Stimulated activated naive CD8-positive, alpha-beta T cell treated with anti-CD3 and anti-CD28 coated beads, Interleukin-15, amount 100 ng/mL, for 72 hours (primary cell): ENCODE results near the gene KDM2A.

Experiments
- ATAC-seq: fragments of 150-1000 bp; cut with Tn5 transposase; 2 replicates; pipeline ENCODE4 v1.10.0; 2021; ENCODE audit warnings: mild to moderate bottlenecking, moderate library complexity
- DNase-seq, 2 donors: peaks; one replicate each; pipeline ENCODE4 v3.0.0; 2021 to 2022
- H3K27ac Mint-ChIP-seq, 2 donors: one replicate each; pipeline ENCODE4 v1.8.0; 2022; ENCODE audit warnings: mild to moderate bottlenecking in 2 of 2, mixed read lengths in 2 of 2, moderate library complexity in 2 of 2
- H3K27me3 Mint-ChIP-seq: one replicate; pipeline ENCODE4 v1.8.0; 2022; ENCODE audit warnings: mixed read lengths
- H3K4me1 Mint-ChIP-seq: one replicate; pipeline ENCODE4 v1.8.0; 2022; ENCODE audit warnings: mild to moderate bottlenecking, mixed read lengths
- H3K4me3 Mint-ChIP-seq, 2 donors: one replicate each; pipeline ENCODE4 v1.8.0; 2022; ENCODE audit warnings: mild to moderate bottlenecking in 2 of 2, mixed read lengths in 2 of 2, moderate library complexity in 1 of 2
- H3K9me3 Mint-ChIP-seq, 2 donors: one replicate each; pipeline ENCODE4 v1.8.0; 2022; ENCODE audit warnings: mixed read lengths in 2 of 2

Gene KDM2A

DNA sequence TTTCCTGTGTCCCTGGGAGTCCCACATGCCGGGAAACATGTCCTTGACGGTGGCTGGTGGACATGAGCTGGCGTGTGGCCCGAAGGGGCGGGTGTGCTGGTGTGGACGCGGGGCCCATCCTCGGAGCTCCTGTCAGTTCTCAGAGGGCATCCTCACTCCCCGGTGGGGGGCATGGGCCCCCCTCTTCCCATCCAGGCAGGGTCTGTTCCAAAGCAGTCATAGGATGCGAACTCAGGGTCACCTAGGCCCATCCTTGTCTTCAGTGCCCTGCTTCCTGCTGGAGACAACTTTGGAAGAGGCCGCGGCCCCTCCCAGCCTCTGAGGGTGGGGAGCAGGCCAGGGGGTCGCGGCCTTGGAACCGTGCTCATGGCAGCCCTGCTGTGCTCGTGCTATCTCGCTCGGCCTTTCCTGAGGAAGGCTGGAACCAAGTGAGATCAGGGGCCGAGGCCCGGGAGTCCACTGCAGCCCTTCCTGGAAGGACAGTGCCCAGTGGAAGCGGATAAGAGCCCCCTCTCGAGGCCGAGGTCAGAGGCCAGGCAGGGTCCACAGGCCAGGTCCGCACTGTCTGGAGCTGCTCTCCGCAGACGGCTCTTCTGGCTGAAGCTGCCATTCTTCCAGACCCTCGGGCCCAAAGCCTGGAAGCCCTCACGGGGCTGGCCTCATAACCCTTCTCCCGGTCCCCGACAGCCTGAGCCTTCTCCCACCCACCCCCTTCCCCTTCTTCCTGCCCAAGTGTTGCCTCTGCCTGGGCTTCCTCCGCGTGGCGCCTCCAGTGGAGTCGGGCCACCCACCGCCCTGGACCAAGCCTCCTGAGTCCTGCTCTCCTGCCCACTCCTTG lies 155.9 kb downstream of the KDM2A start:
- ATAC-seq (no peak), DNase-seq (no peak)
- Mint-ChIP-seq H3K27ac (peak overlapping the region; percentile 78 to 90), H3K4me3 (peak overlapping the region; percentile 93 to 95), H3K9me3 (no peaks in the 10 kb centered on the region), H3K27me3 (no peaks in the 10 kb centered on the region), H3K4me1 (peaks cover 100% of the 10 kb centered on the region)

DNA sequence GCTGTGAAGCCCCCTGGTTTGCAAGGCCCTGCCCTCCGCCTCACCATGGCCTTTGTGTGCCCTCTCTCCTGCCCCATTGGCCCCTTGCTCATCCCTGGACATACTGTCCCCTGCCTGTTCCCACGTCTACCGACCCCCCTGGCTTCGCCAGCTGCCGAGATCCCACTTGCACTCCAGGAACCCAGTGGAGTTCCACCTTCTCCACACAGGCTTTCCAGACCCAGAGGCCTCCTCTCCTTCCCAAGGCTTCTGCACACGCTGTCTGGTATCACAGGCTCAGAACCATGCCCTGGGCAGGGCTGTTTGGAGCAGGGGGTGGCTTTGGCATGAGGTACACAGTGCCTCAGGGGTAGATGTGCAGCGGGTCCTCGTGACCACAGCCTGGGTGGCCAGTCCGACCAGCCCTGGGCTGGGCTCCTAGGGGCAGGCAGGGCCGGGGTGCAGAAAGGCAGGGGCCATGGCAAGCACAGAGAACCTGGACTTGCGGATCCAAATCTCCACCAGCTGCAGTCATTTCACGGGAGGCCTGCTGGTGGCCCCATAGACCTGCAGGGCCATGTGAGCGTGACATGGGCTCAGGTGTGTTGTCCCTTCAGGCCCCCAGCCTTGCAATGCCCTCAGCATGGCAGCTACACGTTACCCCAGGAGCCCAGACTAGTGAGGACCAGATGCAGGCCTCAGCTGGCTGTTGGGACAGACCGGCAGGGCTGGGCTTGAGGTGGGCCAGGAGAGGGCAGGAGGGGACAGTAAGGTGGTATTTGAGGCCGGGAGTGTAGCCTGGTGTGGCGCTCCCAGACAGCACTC lies 156.7 kb downstream of the KDM2A start:
- Mint-ChIP-seq H3K27ac (peak overlapping the region; percentile 70 to 76), H3K9me3 (no peaks in the 10 kb centered on the region), H3K4me1 (peaks cover 100% of the 10 kb centered on the region), H3K27me3 (no peaks in the 10 kb centered on the region), H3K4me3 (peak overlapping the region; percentile 83 to 95)
- ATAC-seq (no peak), DNase-seq (no peak)

DNA sequence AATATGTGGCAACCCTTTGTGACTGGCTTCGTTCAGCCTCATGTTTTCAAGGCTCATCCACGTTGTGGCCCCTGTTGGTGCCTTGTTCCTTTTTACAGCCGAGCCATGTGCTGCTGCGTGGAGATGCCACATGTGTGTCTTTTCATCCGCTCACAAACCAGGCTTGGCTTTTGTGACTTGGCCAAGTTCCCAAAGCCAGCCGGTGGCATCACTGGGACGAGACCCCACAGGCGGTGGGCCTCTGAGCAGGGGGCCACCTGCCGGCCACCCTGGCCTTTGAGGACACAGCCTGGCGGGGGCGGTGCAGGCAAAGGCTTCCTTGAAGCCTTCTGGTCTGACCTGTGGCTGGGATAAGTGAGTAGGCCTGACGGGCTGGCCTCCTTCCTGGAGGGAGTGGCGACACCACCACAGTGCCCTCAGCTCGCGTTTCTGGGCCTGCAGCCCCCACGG lies 157.7 kb downstream of the KDM2A start:
- peak overlapping the region; percentile 83 to 95 for H3K4me3 Mint-ChIP-seq
- H3K9me3 Mint-ChIP-seq: no peaks in the 10 kb centered on the region
- peaks cover 94% of the 10 kb centered on the region for H3K4me1 Mint-ChIP-seq
- ATAC-seq: peak; percentile 67
- H3K27ac Mint-ChIP-seq: peak overlapping the region; percentile 94 to 97
- DNase-seq: peak; percentile 57 to 80
- no peaks in the 10 kb centered on the region for H3K27me3 Mint-ChIP-seq

DNA sequence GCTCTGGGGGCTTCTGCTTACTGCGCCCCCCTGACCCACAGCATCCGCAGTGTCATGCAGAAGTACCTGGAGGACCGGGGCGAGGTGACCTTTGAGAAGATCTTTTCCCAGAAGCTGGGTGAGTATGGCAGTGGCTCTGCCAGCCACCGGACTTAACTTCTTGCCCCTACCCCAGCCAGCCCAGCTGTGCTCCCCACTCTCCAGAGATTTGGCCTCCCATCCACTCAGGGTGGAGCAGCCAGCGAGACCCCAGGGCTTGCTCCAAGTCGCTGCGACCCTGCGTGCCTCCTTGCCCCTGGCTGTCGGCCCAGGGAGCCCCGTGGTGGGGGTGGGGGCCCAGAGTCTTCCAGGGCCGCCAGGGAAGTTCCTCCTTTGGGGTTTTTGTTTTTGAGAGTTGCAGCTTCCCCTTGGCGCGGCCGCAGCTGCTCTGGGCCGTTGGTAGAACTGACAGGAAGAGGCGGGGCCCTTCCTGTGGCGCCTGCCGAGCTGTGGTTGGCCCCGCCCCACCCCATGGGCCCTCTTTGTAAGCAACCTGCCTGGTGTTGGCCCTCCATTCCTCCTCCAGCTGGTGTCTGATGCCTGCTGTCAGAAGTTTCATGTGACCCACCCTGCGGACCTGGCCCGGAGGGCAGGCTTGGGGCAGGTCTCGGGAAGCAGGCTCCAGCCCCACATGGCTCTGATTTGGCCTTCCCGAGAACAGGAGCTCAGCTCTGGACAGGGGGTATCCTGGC lies 158.3 kb downstream of the KDM2A start:
- peak; percentile 83 to 94 for DNase-seq
- peak overlapping the region; percentile 83 to 95 for H3K4me3 Mint-ChIP-seq
- H3K27ac Mint-ChIP-seq: peak overlapping the region; percentile 94 to 97
- H3K9me3 Mint-ChIP-seq: no peaks in the 10 kb centered on the region
- H3K27me3 Mint-ChIP-seq: no peaks in the 10 kb centered on the region
- peak; percentile 88 for ATAC-seq
- peaks cover 94% of the 10 kb centered on the region for H3K4me1 Mint-ChIP-seq

DNA sequence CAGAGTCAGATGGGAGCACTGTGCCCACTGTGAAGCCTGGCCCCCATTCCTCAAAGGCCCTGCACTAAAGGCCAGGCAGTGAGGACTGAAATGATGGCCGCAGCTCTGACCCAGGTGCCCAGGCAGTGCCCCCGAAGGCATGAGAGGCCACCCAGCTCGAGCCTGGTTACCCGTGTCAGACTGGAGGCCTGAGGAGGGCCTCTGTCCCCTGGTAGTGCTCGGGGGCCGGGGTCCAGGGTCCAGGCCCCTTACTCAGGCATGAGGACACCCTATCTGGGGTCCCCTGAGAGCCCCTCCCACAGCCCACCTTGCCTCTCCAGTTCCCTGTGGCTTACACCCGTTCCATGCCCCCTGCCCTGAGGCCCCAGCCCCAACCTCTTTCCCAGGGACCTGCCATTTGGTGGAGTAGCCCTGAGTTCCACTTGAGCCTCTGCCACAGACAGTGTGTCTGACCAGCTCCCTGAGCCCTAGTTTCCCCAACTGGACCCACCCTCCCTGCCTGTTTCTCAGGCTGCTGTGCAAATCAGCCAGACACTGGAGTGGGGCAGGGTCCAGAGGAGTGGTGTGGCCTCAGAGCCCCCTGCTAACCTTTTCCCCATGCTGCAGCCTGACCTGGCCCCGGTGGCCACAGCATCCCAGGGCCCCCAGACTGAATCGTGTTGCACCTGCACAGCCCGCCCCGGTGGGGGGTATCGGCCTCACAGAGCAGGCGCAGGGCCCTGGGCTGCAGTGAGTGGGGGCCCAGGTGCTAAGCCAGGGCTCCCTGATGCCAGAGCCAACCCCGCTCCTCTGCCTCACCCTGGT lies 159.3 kb downstream of the KDM2A start:
- ATAC-seq (no peak), DNase-seq (no peak)
- Mint-ChIP-seq H3K4me1 (peaks cover 94% of the 10 kb centered on the region), H3K9me3 (no peaks in the 10 kb centered on the region), H3K27me3 (no peaks in the 10 kb centered on the region), H3K27ac (peak overlapping the region; percentile 94 to 97), H3K4me3 (peak overlapping the region; percentile 83 to 95)

DNA sequence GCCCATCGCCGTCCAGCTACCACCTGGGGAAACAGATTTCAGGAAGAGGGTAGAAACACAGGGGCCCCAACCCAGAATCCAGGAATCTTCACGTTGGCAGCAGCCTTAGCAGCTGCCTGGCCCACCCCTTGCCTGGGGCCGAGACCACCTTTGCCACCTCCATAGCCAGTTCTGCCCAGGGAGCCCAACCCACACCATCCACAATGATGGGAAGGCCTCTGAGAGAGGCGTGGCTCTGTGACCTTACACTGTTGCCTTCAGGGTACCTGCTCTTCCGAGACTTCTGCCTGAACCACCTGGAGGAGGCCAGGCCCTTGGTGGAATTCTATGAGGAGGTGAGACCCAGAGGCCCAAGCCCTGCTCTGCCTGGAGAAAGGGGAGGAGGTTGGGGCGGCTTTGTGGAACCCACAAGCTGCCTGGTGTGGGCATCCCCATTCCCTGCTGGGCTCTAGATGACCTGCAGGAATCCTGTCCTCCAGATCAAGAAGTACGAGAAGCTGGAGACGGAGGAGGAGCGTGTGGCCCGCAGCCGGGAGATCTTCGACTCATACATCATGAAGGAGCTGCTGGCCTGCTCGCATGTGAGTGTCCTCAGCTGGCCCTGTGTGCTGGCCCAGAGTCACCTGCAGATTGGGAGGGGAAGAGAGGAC lies 160.0 kb downstream of the KDM2A start:
- no peaks in the 10 kb centered on the region for H3K27me3 Mint-ChIP-seq
- no peak for DNase-seq
- no peaks in the 10 kb centered on the region for H3K9me3 Mint-ChIP-seq
- peak overlapping the region; percentile 67 to 73 for H3K4me3 Mint-ChIP-seq
- peak overlapping the region; percentile 94 to 96 for H3K27ac Mint-ChIP-seq
- ATAC-seq: no peak
- peaks cover 94% of the 10 kb centered on the region for H3K4me1 Mint-ChIP-seq

DNA sequence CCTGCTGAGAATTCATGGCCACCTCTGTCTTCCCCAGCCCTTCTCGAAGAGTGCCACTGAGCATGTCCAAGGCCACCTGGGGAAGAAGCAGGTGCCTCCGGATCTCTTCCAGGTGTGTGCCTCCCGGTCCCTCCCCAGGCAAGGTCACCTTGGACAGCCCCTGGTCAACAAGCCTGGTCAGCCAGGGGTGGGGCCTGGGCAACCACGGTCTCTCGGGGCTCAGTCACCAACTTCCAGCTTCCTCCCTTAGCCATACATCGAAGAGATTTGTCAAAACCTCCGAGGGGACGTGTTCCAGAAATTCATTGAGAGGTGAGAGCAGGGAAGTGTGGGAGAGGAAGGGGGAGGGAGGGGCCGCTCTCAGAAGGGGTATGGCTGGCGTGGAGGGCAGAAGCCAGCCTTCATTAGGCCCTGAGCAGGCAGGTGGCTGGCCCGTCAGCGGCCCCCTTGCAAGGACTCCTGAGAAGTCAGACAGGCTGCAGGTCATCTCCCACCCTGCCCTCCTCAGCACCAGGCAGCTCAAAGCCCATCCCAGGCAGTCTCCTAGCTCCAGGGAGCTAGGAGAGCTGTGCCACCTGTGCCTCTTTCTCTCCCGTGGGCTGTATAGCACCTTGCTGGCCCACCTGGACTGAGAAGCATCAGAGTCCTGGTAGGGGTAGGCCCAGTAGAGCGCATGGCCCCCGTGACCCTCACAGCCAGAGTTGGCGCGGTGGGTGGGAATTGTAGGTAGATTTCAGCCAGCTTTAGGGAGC lies 160.7 kb downstream of the KDM2A start:
- Mint-ChIP-seq H3K4me1 (peaks cover 94% of the 10 kb centered on the region), H3K4me3 (peak overlapping the region in 1 of 2 donors; percentile 67), H3K9me3 (no peaks in the 10 kb centered on the region), H3K27me3 (no peaks in the 10 kb centered on the region), H3K27ac (peak overlapping the region; percentile 88 to 96)
- ATAC-seq: no peak
- DNase-seq: no peak

DNA sequence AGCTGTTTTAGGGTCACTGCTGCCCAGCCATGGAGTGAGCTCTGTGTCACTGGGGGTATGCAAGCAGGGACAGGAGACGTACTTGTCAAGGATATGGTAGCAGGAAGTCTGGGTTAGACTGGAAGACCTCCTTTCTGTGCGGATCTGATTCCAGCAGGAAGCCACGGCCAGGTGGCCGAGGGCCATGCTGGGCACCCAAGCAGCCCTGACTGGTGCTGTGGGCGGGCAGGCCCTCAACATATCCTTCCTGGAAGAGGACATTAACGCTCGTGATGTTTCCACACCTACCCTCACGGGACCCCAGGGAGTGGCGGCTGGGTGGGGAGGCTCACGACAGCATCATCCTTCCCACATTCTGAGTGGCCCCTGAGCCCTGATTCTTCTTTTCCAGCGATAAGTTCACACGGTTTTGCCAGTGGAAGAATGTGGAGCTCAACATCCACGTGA lies 161.3 kb downstream of the KDM2A start:
- Mint-ChIP-seq H3K27ac (peak overlapping the region; percentile 88 to 93), H3K4me3 (no peak overlapping the region), H3K9me3 (no peaks in the 10 kb centered on the region), H3K4me1 (peaks cover 94% of the 10 kb centered on the region), H3K27me3 (no peaks in the 10 kb centered on the region)
- no peak for ATAC-seq
- DNase-seq: no peak

DNA sequence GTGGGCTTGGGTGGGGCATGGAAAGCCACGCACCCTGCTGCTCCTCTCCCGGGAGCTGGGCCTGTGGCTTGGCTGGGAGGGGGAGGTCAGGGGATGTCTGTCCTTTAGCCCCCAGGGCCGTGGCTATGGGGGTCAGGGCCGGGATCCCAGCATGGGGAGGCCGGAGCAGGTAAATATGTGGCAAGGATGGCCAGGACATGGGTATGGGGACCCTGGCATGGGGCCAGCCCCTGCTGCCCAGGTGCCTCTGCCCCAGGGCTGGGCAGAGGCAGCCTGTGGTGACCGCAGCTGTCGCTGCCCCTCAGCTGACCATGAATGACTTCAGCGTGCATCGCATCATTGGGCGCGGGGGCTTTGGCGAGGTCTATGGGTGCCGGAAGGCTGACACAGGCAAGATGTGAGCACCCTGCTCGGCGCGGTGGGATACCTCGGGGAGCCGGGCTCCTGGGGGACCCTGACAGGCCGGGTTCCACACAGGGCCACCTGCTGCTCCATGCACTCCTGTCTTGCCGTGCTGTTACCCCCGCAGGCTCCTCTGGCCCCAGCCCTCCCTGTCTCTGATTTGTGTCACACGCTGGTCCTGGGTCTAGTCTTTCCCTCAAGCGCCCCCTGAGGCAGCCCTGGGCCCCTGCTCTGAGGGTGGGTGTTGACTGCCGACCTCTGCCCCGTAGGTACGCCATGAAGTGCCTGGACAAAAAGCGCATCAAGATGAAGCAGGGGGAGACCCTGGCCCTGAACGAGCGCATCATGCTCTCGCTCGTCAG lies 161.9 kb downstream of the KDM2A start:
- Mint-ChIP-seq H3K4me1 (peaks cover 94% of the 10 kb centered on the region), H3K4me3 (no peak overlapping the region), H3K9me3 (no peaks in the 10 kb centered on the region), H3K27ac (peak overlapping the region; percentile 25 to 34), H3K27me3 (no peaks in the 10 kb centered on the region)
- ATAC-seq: no peak
- no peak for DNase-seq

DNA sequence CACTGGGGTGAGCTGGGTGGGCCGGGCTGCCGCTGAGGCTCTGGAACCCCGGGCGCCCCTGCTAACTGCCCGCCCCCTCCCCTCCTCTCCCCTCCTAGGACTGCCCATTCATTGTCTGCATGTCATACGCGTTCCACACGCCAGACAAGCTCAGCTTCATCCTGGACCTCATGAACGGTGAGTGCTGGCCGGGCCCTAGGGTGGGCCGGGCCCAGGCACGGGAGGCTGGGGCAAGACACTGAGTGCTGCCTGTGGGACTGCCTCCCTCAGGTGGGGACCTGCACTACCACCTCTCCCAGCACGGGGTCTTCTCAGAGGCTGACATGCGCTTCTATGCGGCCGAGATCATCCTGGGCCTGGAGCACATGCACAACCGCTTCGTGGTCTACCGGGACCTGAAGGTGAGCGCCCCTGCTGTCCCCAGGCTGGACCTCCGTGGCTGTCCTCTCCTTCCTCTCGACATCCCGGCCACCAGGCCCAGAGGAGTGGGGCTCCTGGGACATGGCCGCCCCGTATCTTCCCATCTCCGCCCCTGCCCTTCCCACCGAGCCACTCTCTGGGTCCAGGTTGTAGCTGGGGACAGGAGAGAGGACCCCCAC lies 162.6 kb downstream of the KDM2A start:
- peaks cover 94% of the 10 kb centered on the region for H3K4me1 Mint-ChIP-seq
- H3K27ac Mint-ChIP-seq: peak overlapping the region in 1 of 2 donors; percentile 34
- ATAC-seq (no peak), DNase-seq (no peak)
- H3K27me3 Mint-ChIP-seq: no peaks in the 10 kb centered on the region
- H3K9me3 Mint-ChIP-seq: no peaks in the 10 kb centered on the region
- no peak overlapping the region for H3K4me3 Mint-ChIP-seq

DNA sequence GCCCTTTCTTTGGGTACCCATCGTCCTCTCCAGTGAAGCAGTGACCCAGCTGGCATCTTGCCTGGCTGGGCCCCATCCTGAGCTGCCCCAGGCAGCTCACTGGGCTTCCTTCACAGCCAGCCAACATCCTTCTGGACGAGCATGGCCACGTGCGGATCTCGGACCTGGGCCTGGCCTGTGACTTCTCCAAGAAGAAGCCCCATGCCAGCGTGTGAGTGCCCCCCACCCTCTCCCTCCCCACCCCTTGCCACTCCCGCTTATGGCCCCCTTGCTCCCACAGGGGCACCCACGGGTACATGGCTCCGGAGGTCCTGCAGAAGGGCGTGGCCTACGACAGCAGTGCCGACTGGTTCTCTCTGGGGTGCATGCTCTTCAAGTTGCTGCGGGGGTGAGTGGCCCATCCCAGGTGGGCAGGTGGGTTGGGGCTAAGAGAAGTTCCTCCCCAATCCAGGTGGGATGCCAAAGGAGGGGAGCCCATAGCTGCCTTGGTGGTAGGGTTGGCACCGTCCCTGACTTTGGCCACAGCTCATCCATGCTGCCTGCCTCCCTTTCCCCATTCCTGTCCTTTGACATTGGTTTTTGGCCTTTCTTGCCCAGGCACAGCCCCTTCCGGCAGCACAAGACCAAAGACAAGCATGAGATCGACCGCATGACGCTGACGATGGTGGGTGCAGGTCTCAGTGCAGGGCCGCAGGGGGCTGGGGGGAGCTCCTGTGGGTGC lies 163.3 kb downstream of the KDM2A start:
- DNase-seq: no peak
- H3K4me1 Mint-ChIP-seq: peaks cover 94% of the 10 kb centered on the region
- no peak overlapping the region for H3K4me3 Mint-ChIP-seq
- no peaks in the 10 kb centered on the region for H3K9me3 Mint-ChIP-seq
- no peak for ATAC-seq
- peak overlapping the region; percentile 65 to 94 for H3K27ac Mint-ChIP-seq
- no peaks in the 10 kb centered on the region for H3K27me3 Mint-ChIP-seq

DNA sequence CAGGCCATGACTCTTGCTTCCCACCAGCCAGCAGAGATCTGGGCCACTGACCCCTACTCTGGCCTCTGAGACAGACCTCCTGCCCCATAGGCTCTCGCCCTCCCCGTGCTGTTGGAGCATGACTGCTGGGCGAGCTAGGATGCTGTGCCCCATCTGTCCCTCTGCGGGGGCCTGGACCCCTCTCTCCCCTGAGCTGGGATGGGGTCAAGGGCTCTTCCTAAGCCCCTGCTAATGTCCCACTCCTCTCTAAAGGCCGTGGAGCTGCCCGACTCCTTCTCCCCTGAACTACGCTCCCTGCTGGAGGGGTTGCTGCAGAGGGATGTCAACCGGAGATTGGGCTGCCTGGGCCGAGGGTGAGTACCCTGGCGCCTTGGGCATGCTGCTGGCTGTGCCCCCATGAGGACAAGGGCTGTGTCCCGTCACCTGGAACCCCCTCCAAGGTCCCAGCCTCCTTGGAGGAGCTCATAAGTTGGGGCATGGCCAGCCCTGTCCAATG lies 163.9 kb downstream of the KDM2A start:
- peaks cover 94% of the 10 kb centered on the region for H3K4me1 Mint-ChIP-seq
- no peaks in the 10 kb centered on the region for H3K9me3 Mint-ChIP-seq
- H3K4me3 Mint-ChIP-seq: no peak overlapping the region
- H3K27me3 Mint-ChIP-seq: no peaks in the 10 kb centered on the region
- DNase-seq (no peak), ATAC-seq (no peak)
- H3K27ac Mint-ChIP-seq: no peak overlapping the region
